K562 (cell line): ENCODE results near the gene CREB3L2. TPM values are rescaled to one million over a fixed set of nuclear protein-coding genes. Genes with fewer than 3 reads are reported as not detected.
A peak's percentile ranks its signal among the peaks of the same experiment; 100 is the strongest.

Source experiments
- CHAMP1 ChIP-seq: fragments of 450-650 bp; IDR thresholded peaks from 2 replicates; pipeline ENCODE4 v1.6.1; 2016; ENCODE audit warnings: mild to moderate bottlenecking
- CHCHD3 ChIP-seq: fragments of 250-450 bp; sonication (Bioruptor Pico); IDR thresholded peaks from 2 replicates; pipeline ENCODE4 v2.1.2; 2022; ENCODE audit warnings: mild to moderate bottlenecking
- CTCFL ChIP-seq: IDR thresholded peaks from 2 replicates; pipeline ENCODE4 v1.6.1; 2011; ENCODE audit warnings: borderline replicate concordance, low read depth, mild to moderate bottlenecking, moderate library complexity, low read length; ENCODE audit not compliant: insufficient read depth, poor library complexity, severe bottlenecking
- E4F1 ChIP-seq: fragments of 250-450 bp; sonication (Bioruptor Pico); IDR thresholded peaks from 2 replicates; pipeline ENCODE4 v1.5.0; 2021; ENCODE audit warnings: mild to moderate bottlenecking, borderline replicate concordance
- ETV1 ChIP-seq: fragments of 450-650 bp; conservative IDR thresholded peaks from 2 replicates; pipeline ENCODE4 v1.6.1; 2016; ENCODE audit warnings: missing genetic modification characterization, control low read depth, low read depth, missing compliant biosample characterization
- HDGF ChIP-seq: fragments of 450-650 bp; IDR thresholded peaks from 2 replicates; pipeline ENCODE4 v1.6.1; 2016
- HMGN3 ChIP-seq: IDR thresholded peaks from 2 replicates; pipeline ENCODE4 v1.6.1; 2011; ENCODE audit warnings: borderline replicate concordance, low read depth, mild to moderate bottlenecking, mixed read lengths, low read length; ENCODE audit not compliant: insufficient read length; ENCODE audit errors: extremely low read depth
- LARP7 ChIP-seq: fragments of 450-650 bp; IDR thresholded peaks from 2 replicates; pipeline ENCODE4 v1.6.1; 2016
- MAX ChIP-seq: sonication (generic); formaldehyde crosslinking; IDR thresholded peaks from 2 replicates; pipeline ENCODE4 v1.9.0; 2022; ENCODE audit warnings: mild to moderate bottlenecking, missing genetic modification reagents
- MTA2 ChIP-seq: fragments of 450-650 bp; IDR thresholded peaks from 2 replicates; pipeline ENCODE4 v1.6.1; 2016; ENCODE audit warnings: low read depth
- PBX2 ChIP-seq, 2 experiments: IDR thresholded peaks in 1 of 2; conservative IDR thresholded peaks in 1 of 2; 2 replicates each; pipeline ENCODE4 v1.6.1; 2016; ENCODE audit warnings: low read depth in 2 of 2, mild to moderate bottlenecking in 1 of 2, missing compliant biosample characterization in 1 of 2, missing genetic modification characterization in 1 of 2, moderate library complexity in 1 of 2
- RBM14 ChIP-seq: fragments of 200-400 bp; formaldehyde crosslinking; IDR thresholded peaks from 2 replicates; pipeline ENCODE4 v1.6.1; 2018; ENCODE audit warnings: low read depth, mild to moderate bottlenecking, low read length, moderate library complexity, borderline replicate concordance; ENCODE audit not compliant: insufficient read depth
- SMAD1 ChIP-seq: fragments of 150-350 bp; IDR thresholded peaks from 2 replicates; pipeline ENCODE4 v1.6.1; 2014; ENCODE audit warnings: low read length, low read depth; ENCODE audit not compliant: partially characterized antibody
- SREBF1 ChIP-seq: fragments of 150-350 bp; IDR thresholded peaks from 2 replicates; pipeline ENCODE4 v1.6.1; 2014; ENCODE audit warnings: antibody characterized with exemption, low read depth, low read length, borderline replicate concordance
- ZBTB17 ChIP-seq: fragments of 450-650 bp; formaldehyde crosslinking; IDR thresholded peaks from 2 replicates; pipeline ENCODE4 v1.4.0; 2020; ENCODE audit warnings: mild to moderate bottlenecking
- ZNF274 ChIP-seq: IDR thresholded peaks from 2 replicates; pipeline ENCODE4 v1.6.1; 2011; ENCODE audit warnings: low read depth, mild to moderate bottlenecking, low read length, moderate library complexity, borderline replicate concordance
- ZNF57 ChIP-seq: fragments of 450-650 bp; formaldehyde crosslinking; IDR thresholded peaks from 2 replicates; pipeline ENCODE4 v1.4.0; 2020; ENCODE audit warnings: mild to moderate bottlenecking, moderate library complexity
- polyA plus RNA-seq, 8 experiments: library from polyadenylated mRNA; depleted of rRNA in 4 of 8; stranded (reverse) in 5 of 8; unstranded in 3 of 8; fragments of >200 nt; fragmentation: Nextera tagmentation in 2 of 8; fragmentation: Illumina TruSeq in 1 of 8; extraction: Ambion mirVana in 2 of 8; extraction: Trizol in 1 of 8; gene quantifications; 2 replicates each; pipeline versions ENCODE4 v1.2.1 to v1.2.3, GENCODE V29; 2011 to 2014; ENCODE audit warnings: inconsistent platforms in 1 of 8, missing spikeins in 1 of 8
- total RNA-seq, 7 experiments: library from RNA; depleted of rRNA in 6 of 7; stranded (reverse); fragments of >200 nt in 6 of 7; fragmentation: Illumina TruSeq in 2 of 7; extraction: Trizol in 2 of 7; gene quantifications; 2 replicates each; pipeline versions ENCODE4 v1.2.1 to v1.2.3, GENCODE V29; 2011 to 2021; ENCODE audit warnings: low replicate concordance in 1 of 7

CREB3L2 gene
- total and polyA plus RNA-seq, 9 of the 15 experiments (the other 6 are each of a cell fraction or from before 2014, with no cell fraction given): 7.1 to 45.6 (median 15.8) TPM

- no peak for TF ChIP-seq ZBTB17 (CRISPR knock-in tag)
- TF ChIP-seq CHAMP1: no peak
- TF ChIP-seq RBM14: no peak
- no peak for TF ChIP-seq HDGF
- TF ChIP-seq ETV1 (tag): no peak
- no peak for TF ChIP-seq MTA2
- peak; percentile 29; the same call in 1 of the 2 replicates for TF ChIP-seq ZNF57
- no peak for TF ChIP-seq LARP7
- TF ChIP-seq MAX (CRISPR knock-in tag): no peak
- no peak for TF ChIP-seq CHCHD3
- TF ChIP-seq E4F1 (CRISPR knock-in tag): no peak
- no peak for TF ChIP-seq PBX2 (CRISPR knock-in tag; IDR thresholded peaks at IDR 0.05; ENCODE audit: low read depth)
- TF ChIP-seq PBX2 (tag; conservative IDR thresholded peaks at IDR 0.05; ENCODE audit: low read depth): 0 out of 2 replicates have a peak, but pooled peaks have one; percentile 6
- no peak for TF ChIP-seq SMAD1
- no peak for TF ChIP-seq SREBF1
- no peak for TF ChIP-seq ZNF274
- no peak for TF ChIP-seq CTCFL
- no peak for TF ChIP-seq HMGN3
Observed at GRCh38 chr7:138000081-138000701, 1.7 kb downstream of the CREB3L2 start (continued).
